Activated CD4-positive, alpha-beta T cell treated with anti-CD3 and anti-CD28 coated beads, Interleukin-2, amount 50 U/mL, for 24 hours (primary cell): ENCODE results near the gene TAT.
"Not testable (repeated sequence)": the region's sequence is repeated elsewhere in the genome, so short reads cannot be mapped to it uniquely, and the experiment has no call there.

ENCODE experiments used
- DNase-seq, 2 donors: peaks; one replicate each; pipeline ENCODE4 v3.0.0-alpha.2; 2020; ENCODE audit warnings: low read depth in 1 of 2, low spot score in 1 of 2

Gene TAT

GRCh38 chr16:71585318-71585703 lies 8.4 kb upstream of the TAT start:
- DNase-seq, result no peak

- DNase-seq, result no peak
Observed at GRCh38 chr16:71584543-71585317, 7.8 kb upstream of the TAT start.

- not testable (repeated sequence) for DNase-seq
Observed at GRCh38 chr16:71582553-71582848, 5.6 kb upstream of the TAT start.

DNA sequence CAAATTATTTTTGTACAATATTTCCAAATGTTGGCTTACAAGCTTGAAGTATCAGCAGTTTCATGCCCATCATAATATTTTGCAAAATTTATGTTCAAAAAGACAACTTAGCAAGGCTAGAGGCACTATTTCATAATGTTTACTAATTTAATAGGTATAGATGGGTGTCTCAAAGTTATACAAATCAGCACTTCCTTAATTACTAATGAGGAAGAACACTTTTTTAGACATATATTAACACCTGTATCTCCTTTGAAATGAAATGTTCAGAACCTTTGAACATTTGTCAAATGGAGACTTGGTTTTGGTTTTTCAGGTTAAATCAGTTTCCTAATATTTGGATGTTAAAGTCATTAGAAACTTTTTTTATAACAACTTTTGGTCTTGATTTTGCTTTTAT lies 2.2 kb downstream of the TAT start:
- DNase-seq, result no peak

DNA sequence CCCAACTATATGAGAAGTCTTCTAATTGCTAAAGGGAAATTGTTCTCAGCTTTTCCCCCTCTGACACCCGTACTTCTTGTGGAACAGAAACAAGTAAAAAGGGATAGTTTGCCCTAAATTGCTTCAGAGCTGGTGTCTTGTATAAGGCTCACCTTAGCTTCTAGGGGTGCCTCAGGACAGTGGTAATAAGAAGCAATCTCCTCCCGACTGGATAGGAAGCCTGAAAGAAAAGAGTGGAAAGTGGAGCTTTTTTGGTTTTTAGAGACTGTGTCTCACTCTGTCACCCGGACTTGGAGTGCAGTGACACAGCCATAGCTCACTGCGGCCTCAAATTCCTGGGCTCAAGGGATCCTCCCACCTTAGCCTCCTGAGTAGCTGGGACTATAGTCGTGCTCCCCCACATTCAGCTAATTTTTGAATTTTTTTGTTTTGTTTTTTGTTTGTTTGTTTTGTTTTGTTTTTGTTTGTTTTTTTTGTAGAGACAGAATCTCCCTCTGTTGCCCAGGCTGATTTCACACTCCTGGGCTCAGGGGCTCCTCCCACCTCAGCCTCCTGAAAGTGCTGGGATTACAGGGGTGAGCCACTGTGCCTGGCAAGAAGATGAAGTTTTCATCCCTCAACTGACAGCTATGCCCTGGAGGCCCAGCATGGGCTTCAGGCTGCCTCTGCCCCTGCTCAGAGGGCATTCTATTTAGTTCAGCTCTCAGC lies 3.4 kb downstream of the TAT start:
- DNase-seq, result no peak

DNA sequence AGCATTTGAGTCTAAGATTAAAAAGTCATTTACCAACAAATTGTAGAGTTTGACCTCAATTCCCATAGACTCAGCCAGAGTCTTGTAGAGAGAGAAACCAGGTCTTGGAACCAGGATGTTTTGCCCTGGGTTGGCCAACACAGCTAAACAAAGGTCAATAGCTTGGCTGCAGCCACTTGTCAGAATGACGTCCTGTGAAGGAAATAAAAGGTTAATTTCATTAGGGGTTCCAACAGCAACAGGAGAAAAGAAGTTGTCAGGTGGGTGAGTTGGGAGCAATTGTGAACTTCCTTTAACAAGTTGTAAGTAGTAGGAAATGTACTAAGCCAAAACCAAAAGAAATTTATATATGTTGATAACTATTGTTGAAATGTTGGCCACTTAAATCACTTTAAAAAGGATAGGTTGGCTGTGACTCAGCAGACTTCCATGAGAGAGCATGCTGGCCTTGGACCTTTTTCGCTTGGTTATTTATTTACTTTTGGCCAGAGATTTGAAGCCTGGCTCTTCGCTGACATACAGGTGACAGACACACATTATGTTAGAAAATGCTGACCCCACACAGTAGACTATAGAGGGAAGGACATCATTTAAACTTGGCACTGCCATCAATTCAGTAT lies 4.3 kb downstream of the TAT start:
- no peak for DNase-seq

DNA sequence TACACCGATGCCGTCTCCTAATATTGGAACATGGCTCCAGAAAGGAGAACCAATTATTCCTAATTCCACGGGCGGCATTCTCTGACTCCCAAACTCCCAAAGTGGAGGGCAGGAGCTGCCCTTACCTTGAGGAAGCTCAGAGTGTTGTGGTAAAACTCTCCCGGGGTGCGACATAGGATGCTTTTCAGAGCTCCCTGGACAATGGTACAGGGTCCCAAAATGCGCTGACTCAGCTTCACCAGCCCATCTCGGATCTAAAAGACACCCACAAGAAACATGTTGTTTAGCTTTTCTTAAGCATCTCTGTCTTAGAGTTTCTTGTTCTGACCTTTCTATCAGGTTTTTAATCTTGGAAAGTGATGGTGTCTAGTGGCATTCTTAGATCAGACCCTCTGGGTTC lies 6.7 kb downstream of the TAT start:
- no peak for DNase-seq

GRCh38 chr16:71569621-71570020 lies 7.3 kb downstream of the TAT start:
- no peak for DNase-seq

- DNase-seq, result no peak
Observed at GRCh38 chr16:71568551-71568950, 8.3 kb downstream of the TAT start.

DNA sequence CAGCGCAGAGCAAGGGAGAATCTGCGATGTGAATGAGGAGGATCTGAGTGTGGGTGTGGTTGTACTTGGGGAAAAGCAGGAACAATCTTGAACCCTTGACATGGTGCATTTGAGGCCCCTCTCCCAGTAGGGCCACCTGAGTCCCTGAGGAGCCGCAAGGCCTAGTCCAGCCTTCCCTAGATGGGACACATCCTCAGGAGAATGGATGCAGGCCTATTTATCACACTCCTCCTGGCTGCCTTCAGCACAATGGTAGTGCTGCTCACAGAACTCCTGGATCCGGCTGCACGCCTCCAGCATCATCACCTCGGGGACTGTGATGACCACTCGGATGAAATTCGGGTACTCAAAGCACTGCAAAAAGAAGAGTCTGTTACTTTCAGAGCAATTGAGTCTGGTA lies 9.0 kb downstream of the TAT start:
- DNase-seq, result no peak

GRCh38 chr16:71565812-71566700 lies 10.8 kb downstream of the TAT start:
- no peak for DNase-seq

DNA sequence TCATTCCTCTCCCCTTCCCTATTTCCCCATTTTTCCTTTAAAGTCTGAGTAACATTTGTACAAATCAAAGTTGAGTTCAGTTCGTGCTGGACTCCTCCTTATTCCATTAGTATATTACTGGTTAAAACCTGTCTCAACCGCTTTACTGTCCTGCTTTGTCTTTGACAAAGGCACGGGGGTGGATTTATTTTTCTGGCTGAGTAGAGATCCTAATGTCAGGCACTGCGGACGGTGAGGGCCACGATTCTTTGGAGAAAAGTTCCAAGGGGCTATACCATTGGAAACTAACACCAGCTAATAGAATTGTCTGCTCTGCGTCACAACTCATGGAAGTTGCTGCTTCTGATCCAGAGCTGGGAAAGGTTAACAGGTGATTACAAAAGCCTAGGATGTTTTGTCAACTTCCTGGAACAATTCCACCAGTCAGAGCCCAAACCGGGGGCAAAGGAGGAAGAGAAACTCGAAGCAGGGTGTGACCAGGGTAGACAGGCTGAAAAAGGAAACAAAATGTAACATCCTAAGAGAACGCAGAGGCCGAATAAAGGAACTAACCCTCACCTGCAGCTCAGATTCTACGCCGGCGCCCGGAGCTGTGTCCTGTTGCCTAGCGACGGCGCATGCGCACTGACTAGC lies 12.4 kb downstream of the TAT start:
- no peak for DNase-seq

DNA sequence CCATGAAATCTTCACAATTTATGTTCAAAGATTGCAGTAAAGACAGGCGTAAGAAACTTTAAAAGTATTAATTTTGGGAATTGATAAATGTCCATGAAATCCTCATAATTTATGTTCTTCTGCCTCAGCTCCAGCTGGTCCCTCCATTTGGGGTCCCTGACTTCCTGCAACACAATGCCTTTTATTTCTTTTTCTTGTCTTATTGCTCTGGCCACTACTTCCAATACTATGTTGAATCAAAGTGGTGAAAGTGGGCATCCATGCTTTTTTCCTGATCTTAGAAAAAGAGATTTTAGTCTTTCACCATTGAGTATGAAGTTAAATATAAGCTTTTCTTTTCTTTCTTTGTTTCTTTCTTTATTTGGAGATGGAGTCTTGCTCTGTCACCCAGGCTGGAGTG lies 14.3 kb downstream of the TAT start:
- DNase-seq, result no peak

DNA sequence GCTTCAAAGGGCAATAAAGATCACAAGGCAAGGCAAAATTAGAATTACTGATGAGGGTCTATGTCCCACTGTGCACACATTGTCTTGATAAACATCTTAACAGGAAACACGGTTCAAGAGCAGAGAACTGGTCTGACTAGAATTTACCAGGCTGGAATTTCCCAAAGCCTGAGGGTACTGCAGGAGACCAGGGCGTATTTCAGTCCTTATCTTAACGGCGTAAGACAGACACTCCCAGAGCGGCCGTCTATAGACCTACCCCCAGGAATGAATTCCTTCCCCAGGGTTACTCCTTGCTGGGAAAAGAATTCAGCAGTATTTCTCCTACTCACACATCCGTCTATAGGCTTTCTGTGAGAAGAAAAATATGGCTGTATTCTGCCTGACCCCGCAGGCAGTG lies 15.0 kb downstream of the TAT start:
- DNase-seq, result not testable (repeated sequence)

DNA sequence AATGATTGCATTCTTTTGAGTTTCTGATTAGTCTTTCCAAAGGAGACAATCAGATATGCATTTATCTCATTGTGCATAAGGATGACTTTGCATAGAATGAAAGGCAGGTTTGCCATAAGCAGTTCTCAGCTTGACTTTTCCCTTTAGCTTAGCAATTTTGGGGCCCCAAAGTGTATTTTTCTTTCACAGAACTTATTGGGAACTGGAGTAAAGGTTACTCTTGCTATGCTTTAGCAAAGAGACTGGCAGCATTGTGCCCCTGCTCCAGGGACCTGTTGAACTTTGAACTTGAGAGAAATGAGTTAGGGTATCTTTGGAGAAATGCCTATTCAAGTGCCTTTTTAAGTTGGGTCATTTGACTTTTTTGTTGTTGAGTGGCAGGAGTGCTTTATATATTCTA lies 17.0 kb downstream of the TAT start:
- no peak for DNase-seq

DNA sequence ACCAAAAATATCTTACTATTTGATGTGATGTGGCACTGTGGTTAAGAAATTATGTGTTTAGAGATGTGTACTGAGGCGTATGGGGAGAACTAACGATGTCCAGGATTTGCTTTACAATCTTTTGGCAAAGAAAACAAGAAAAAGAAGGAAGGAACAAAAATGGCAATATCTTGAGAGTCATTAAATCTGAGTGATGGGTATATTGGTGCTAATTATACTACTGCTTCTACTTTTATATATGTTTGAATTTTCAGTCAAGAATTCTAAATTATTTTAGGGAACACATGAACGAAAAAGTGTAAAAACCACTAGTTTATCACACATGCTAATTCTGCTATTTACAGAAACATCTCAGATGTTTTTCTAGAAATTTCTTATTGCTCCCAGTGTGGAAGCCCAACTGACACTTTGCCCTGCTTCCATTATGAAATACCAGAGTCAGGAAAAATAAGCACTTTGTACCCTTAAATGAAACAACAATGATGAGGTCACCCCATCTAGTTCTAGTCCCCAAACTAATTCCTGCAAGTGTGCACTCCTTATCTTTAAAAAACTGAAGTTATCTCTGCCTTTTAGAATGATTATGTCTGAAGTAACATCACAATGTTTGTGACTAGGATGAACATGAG lies 18.8 kb downstream of the TAT start:
- no peak for DNase-seq

GRCh38 chr16:71557299-71557698 lies 19.6 kb downstream of the TAT start:
- no peak for DNase-seq

GRCh38 chr16:71555230-71555891 lies 21.5 kb downstream of the TAT start:
- no peak for DNase-seq

DNA sequence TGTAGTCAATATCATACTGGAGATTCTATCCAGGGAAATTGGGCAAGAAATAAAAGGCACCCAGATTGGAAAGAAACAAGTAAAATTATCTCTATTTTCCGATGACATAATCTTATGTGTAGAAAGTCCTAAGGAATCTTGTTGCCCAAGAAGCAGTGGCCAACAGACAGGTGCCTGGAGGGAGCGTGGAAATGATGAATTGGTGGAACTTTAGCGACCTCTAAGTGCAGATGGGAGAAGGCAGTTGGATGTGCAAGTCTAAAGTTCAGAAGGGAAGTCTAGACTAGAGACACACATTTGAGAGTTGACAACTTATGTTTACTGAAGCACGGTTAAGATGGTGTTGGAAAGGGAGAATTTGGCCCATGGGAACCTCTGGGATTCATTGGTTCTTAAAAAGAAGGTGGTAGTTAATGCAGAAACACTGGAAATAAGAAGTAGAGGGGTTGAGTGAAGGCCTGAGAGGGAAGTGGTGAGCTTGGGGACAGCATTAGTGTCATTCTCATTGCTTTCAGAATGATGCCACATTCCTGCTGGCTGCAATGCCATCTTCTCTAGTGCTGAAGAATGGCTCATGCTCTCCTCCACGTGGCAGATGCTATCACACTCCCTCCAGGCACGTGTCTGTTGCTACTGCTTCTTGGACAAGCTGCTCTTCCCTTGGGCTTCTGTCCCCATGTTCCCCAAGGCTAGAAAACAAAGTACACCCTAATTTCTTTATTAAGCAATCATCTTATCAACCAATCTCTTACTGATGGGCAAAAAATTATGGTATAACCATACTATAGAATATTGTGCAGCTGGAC lies 24.0 kb downstream of the TAT start:
- DNase-seq, result no peak
